ENCODE data around the gene EFCC1.
"Not testable (repeated sequence)": the region's sequence is repeated elsewhere in the genome, so short reads cannot be mapped to it uniquely, and the experiment has no call there.

- not testable (repeated sequence) for TF ChIP-seq CTCF, POLR2A (IDR thresholded peaks at IDR 0.05)
These were observed 87.2 kb downstream of the EFCC1 start for GRCh38 chr3:129088312-129088711.

Measured in Peyer's patch (tissue), 4 donors.